ENCODE results near the gene USP17L28.
"Not testable (repeated sequence)": the region's sequence is repeated elsewhere in the genome, so short reads cannot be mapped to it uniquely, and the experiment has no call there.

USP17L28 gene

DNA sequence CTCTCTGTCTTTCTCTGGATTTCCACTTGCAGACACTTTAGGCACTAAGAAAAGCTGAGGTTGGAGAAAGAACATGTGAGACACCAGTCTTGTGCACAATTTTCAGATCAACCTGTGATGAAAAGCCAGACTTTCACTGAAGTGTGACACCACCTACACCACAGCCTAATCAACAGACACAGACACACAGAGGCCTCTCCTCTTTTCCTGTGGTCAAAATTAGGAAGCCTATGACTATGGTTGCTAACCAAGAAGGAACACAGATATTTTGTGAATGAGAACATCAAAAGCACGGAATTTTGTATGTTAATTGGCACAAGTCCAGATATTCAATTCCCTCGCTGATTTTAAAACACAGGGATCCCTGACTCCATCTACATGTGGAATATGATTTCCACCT is 40.3 kb downstream of the USP17L28 start:
- not testable (repeated sequence) for H2AFZ ChIP-seq (ENCODE audit: low read depth, low read length); H3K9me3 ChIP-seq (ENCODE audit: low read length); H3K4me3 ChIP-seq (ENCODE audit: low read length); H3K27me3 ChIP-seq (ENCODE audit: insufficient read depth, low read length); H3K4me1 ChIP-seq (ENCODE audit: insufficient read depth, low read length); H3K36me3 ChIP-seq (ENCODE audit: insufficient read depth, low read length)
